ENCODE data around the gene PRKAR1A. TPM values are rescaled to one million over a fixed set of nuclear protein-coding genes. Genes with fewer than 3 reads are reported as not detected.

The PRKAR1A gene
- total RNA-seq, 3 donors from 2014 or later, result 331 to 432 (median 409) TPM

GRCh38 chr17:68584581-68585303 lies 72.5 kb downstream of the PRKAR1A start:
- DNase-seq (ENCODE audit: low spot score in 2 of 2), result no peak
- H3K27ac ChIP-seq, result peak overlapping the region; percentile 33 to 44
- H3K4me3 ChIP-seq, result no peak overlapping the region
- intact Hi-C loops (cut with DNase I; ENCODE audit: low total_unique reads), result no loop called here
- H3K27me3 ChIP-seq, result no peaks in the 10 kb centered on the region
- peaks cover 0 to 7% of the 10 kb centered on the region in 2 donors for H3K4me1 ChIP-seq
- peaks cover 0 to 3% of the 10 kb centered on the region in 2 donors for H3K9me3 ChIP-seq
- TF ChIP-seq, protein P1, sequence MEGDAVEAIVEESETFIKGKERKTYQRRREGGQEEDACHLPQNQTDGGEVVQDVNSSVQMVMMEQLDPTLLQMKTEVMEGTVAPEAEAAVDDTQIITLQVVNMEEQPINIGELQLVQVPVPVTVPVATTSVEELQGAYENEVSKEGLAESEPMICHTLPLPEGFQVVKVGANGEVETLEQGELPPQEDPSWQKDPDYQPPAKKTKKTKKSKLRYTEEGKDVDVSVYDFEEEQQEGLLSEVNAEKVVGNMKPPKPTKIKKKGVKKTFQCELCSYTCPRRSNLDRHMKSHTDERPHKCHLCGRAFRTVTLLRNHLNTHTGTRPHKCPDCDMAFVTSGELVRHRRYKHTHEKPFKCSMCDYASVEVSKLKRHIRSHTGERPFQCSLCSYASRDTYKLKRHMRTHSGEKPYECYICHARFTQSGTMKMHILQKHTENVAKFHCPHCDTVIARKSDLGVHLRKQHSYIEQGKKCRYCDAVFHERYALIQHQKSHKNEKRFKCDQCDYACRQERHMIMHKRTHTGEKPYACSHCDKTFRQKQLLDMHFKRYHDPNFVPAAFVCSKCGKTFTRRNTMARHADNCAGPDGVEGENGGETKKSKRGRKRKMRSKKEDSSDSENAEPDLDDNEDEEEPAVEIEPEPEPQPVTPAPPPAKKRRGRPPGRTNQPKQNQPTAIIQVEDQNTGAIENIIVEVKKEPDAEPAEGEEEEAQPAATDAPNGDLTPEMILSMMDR (IDR thresholded peaks at IDR 0.05), result no peak
- TF ChIP-seq POLR2AphosphoS5 (IDR thresholded peaks at IDR 0.05), result no peak
- no peak for TF ChIP-seq POLR2A (IDR thresholded peaks at IDR 0.05)
- no peaks in the 10 kb centered on the region for H3K36me3 ChIP-seq

DNA sequence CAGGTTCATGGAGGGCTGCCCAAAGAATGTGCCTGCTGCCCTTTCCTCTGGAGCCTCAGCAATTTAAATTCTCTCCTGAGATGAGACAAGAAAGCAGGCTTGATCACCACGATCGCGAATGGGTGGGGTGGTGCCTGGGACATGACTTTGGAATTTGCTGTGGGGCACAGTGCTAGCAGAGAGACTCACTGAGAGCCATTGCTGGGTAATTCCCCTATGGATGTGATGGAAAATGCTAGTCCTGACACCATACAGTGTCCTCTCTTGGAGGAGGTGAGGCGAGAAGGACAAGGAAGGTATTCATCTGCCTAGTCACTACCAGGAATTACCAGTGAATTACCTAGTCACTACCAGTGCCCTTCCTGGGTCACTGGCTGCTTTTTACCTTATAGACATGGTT lies 73.4 kb downstream of the PRKAR1A start:
- TF ChIP-seq POLR2AphosphoS5 (IDR thresholded peaks at IDR 0.05) (no peak), POLR2A (IDR thresholded peaks at IDR 0.05) (no peak)
- TF ChIP-seq, protein P1 (IDR thresholded peaks at IDR 0.05), result no peak
- no peaks in the 10 kb centered on the region for H3K36me3 ChIP-seq
- peaks cover 0 to 3% of the 10 kb centered on the region in 2 donors for H3K9me3 ChIP-seq
- peak overlapping the region; percentile 15 to 75 for H3K27ac ChIP-seq
- no peak overlapping the region for H3K4me3 ChIP-seq
- peaks cover 0 to under 1% of the 10 kb centered on the region in 2 donors for H3K4me1 ChIP-seq
- no peak for DNase-seq (ENCODE audit: low spot score in 2 of 2)
- H3K27me3 ChIP-seq, result no peaks in the 10 kb centered on the region
- intact Hi-C loops (cut with DNase I; ENCODE audit: low total_unique reads), result no loop called here

DNA sequence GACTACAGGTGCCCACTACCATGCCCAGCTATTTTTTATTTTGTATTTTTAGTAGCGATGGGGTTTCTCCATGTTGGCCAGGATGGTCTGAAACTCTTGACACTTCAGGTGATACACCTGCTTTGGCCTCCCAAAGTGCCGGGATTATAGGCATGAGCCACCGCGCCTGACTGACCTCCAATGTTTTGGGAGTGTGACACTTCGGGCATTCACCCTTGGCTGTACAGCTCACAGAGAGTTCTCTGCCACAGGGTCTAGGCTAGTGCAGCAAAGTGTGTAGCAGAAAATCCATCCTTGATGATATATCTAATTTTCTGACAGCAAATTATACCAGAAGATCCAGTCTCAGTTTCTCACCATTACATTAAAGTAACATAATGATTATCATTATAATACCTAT lies 74.8 kb downstream of the PRKAR1A start:
- peaks cover 0 to 3% of the 10 kb centered on the region in 2 donors for H3K9me3 ChIP-seq
- H3K27ac ChIP-seq, result no peak overlapping the region
- no peaks in the 10 kb centered on the region for H3K36me3 ChIP-seq
- no peak for TF ChIP-seq POLR2A (IDR thresholded peaks at IDR 0.05)
- no peak for TF ChIP-seq POLR2AphosphoS5 (IDR thresholded peaks at IDR 0.05)
- TF ChIP-seq, protein P1 (IDR thresholded peaks at IDR 0.05), result no peak
- no peaks in the 10 kb centered on the region for H3K27me3 ChIP-seq
- no peak for DNase-seq (ENCODE audit: low spot score in 2 of 2)
- peaks cover 0 to 2% of the 10 kb centered on the region in 2 donors for H3K4me1 ChIP-seq
- no peak overlapping the region for H3K4me3 ChIP-seq
- intact Hi-C loops (cut with DNase I; ENCODE audit: low total_unique reads), result no loop called here

GRCh38 chr17:68587847-68588246 lies 75.6 kb downstream of the PRKAR1A start:
- Histone ChIP-seq H3K36me3 (no peaks in the 10 kb centered on the region), H3K4me3 (no peak overlapping the region), H3K27ac (no peak overlapping the region), H3K27me3 (no peaks in the 10 kb centered on the region), H3K9me3 (peaks cover 0 to 3% of the 10 kb centered on the region in 2 donors), H3K4me1 (peaks cover 0 to 5% of the 10 kb centered on the region in 2 donors)
- TF ChIP-seq, protein P1 (IDR thresholded peaks at IDR 0.05), result no peak
- intact Hi-C loops (cut with DNase I; ENCODE audit: low total_unique reads), result no loop called here
- no peak for DNase-seq (ENCODE audit: low spot score in 2 of 2)

GRCh38 chr17:68588362-68588761 lies 76.1 kb downstream of the PRKAR1A start:
- intact Hi-C loops (cut with DNase I; ENCODE audit: low total_unique reads), result no loop called here
- Histone ChIP-seq H3K4me1 (peaks cover 0 to 5% of the 10 kb centered on the region in 2 donors), H3K9me3 (peaks cover 0 to 3% of the 10 kb centered on the region in 2 donors), H3K27me3 (no peaks in the 10 kb centered on the region), H3K36me3 (no peaks in the 10 kb centered on the region), H3K4me3 (no peak overlapping the region), H3K27ac (no peak overlapping the region)
- no peak for DNase-seq (ENCODE audit: low spot score in 2 of 2)
- TF ChIP-seq, protein P1 (IDR thresholded peaks at IDR 0.05), result no peak
- no peak for TF ChIP-seq POLR2A (IDR thresholded peaks at IDR 0.05)
- no peak for TF ChIP-seq POLR2AphosphoS5 (IDR thresholded peaks at IDR 0.05)

Measured in breast epithelium (tissue), 4 donors.